Measurements from ENCODE around the gene CSMD2.

The CSMD2 gene

GRCh38 chr1:33716976-33717688 is 447.9 kb downstream of the CSMD2 start:
- no peak for DNase-seq (ENCODE audit: low read depth in 2 of 2)

DNA sequence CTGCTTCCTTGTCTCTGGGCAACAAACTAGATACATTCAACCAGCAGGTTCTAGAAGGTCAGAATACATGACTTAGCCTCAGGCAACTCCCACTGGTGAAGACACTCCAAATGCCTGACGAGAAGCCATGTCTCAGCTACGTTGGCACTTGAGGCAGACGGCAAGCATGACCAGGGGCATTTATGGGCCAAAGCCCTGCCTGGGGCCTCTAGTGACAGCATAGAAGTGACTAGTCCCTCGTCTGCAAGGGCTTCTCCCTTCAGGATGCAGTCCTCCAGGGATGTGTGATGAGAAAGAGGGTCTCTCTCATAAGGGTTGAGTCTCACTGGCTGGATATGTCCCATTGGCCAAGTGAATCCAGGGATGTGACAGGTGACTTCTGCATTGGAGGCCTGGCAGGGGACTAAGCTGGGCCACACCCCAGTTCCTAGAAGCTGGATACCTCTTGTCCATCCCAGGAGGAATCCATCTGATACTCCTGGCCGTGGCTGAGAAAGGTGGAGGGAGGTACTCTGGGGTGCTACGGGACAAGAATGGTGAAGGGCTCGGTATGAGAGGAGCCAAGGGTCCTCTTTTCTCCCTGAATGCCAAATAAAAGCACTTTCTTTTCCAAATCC is 449.7 kb downstream of the CSMD2 start:
- DNase-seq (ENCODE audit: low read depth in 2 of 2), result no peak

DNA sequence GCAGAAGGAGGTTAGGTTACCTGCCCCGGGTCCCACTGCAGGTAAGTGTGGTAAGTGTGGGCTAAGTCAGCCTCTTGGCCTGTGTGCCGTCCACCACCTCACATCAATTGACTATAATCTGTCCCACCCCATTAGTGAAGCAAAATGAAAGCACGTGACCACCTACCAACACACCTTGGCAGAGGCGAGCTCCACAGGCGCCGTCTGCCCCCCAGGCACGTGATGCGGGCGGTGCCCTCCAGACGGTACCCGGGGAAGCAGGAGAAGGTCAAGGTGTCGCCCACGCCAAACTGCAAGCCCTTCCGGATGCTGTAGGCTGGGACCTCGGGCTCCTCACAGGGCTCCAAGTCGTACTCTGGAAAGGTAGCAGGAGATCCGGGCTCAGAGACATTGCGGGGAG is 450.6 kb downstream of the CSMD2 start:
- no peak for DNase-seq (ENCODE audit: low read depth in 2 of 2)

DNA sequence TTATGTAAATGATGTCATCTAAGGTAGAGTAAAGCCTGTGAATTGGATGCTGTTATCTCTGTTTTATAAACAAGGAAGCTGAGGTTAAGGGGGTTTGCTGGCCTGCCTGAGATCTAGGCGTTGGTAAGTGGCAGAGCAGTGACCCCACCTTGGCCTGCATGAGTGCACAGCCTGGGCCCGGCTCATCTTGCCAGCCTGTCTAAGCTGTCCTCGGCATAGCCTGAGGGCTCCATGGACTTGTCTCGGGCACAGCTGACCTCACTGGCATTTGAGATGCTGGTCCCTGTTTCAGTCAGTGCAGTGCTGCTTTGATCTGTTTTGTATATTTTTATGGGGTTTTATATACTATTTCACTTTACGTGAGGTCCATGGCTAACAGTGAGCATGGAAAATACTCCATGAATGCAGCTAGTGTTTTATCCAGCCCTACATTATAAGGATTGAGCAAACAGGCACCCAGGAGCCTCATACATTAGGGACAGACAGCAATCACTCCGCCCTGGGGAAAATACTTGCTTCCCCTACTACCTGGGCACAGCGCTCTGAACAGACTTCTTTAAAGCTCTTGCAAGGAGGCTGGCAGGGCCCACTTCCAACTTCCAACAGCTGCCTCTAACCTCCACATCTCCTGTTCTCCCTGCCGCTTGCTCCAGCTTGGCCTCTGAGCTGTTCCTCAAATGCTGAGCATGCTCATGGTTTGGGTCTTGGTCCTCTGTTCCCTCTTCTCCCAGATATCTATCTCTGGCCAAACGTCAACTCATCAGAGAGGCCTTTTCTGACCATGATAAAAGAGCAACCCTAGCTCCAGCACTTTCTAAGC is 451.8 kb downstream of the CSMD2 start:
- no peak for DNase-seq (ENCODE audit: low read depth in 2 of 2)

- no peak for DNase-seq (ENCODE audit: low read depth in 2 of 2)
These were observed 452.8 kb downstream of the CSMD2 start for GRCh38 chr1:33712186-33712585.

DNA sequence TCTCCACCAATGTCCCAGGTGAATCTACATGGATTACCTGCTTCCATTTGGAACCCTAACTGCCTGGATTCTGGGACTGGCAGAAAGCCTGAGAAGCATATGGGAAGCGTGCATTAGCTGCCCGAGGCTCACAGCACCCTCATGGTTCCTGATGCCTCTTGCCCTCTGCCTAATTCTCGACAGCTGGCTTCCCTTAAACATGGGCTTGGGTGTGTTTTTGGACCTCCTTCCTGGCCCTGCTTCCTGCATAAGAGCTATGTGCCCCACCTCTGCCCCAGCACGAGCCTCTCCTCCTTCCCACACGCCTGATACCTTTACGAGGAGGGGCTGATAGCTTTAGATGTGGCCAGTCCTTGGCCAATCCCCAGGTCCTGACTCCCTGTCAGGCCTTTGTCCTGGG is 453.5 kb downstream of the CSMD2 start:
- DNase-seq (ENCODE audit: low read depth in 2 of 2), result no peak

- DNase-seq (ENCODE audit: low read depth in 2 of 2), result no peak
These were observed 454.1 kb downstream of the CSMD2 start for GRCh38 chr1:33710967-33711366.

DNA sequence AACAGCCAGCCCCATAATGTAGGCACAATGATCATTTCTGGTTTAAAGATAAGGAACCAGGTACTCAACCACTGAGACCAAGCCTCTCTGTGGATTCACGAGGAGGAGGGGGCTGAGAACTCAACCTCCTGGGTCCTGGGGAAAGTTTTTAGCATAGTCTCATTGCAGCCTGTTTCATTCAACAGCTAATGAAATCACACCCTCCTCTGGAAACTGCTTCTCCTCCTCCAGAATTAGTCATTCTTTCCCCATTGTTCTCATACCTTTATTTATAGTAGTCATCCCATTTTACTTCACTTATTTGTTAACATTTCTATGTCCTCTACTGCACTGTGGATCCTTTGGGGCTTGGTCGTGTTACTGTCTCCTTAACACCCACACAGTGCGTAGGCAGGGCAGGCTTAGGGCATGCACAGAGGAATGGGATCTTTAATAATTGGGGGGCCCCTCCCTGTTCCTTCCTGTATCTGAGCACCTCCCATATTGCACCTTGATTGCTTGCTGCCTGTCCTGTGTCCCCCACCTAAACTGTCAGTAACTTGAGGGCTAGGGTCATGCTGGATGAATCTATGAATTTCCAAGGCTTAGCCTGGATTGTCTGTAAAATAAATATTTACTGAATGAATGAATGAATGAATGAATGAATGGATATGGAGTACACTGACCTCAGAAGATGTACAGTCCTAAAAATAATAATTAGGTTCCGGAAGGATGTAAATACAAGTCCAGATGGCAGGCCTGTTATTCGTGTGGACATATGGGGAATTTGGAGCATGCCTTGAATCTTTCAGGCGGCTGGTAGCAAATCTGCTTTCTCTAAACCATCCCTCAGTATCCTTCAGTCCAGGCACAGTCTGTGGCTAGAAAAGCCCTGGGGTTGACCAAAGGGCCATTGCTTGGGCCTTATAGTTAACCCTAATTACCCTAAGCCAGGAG is 455.0 kb downstream of the CSMD2 start:
- no peak for DNase-seq (ENCODE audit: low read depth in 2 of 2)

DNA sequence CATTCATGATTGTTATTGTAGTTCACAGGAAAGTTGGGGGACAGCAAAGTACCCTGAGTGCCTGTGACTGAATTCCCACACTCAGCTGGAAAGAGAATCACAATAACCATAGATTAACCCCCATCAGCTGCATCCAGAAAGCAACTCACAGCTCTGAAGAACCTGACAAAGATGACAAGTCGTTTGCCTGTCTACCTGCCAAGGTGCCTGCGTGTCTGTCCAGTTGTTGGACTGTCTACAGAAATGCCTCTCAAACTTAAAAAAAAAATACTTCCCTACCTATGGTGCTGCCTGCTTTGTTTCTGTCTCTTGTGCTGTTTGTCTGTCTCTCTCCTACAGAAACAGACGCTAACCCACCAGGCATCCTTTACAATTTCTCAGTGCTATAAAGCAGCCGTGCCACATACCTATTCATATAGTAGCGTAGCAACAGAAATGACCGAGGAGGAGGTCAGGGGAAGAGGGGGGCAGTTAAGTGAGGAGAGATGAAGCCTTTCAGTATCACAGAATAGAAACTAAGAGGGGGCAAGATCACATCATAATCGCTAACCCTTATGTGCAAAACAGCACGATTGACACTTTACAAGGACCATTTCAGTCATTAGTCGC is 455.8 kb downstream of the CSMD2 start:
- no peak for DNase-seq (ENCODE audit: low read depth in 2 of 2)

DNA sequence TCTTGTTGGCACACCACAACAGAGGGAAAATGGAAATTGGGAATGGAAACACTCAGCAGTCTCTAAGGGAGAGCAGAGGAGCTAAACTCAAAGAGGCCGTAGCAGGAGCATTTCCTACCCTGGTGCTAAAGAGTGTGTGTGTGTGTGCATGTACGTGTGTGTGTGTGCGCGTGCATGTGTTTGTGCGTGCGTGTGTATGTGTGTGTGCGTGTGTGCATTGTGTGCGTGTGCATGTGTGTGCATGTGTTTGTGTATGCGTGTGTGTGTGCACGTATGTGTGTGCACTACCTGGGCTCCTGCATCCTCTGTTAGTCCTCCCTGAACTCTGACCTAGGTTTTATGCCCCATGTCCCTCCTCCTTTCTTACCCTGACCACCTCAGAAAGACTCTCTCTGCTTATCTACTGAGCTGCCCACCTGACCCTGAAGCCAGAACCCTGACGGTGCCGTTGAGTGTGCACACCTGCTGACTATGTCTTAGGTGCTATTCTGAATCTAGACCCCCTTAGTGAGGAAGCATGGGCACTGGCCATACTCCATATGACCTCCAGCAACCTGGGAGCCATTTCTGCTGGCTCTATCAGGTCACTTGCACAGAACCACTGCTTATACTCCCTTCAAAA is 458.3 kb downstream of the CSMD2 start:
- no peak for DNase-seq (ENCODE audit: low read depth in 2 of 2)

- DNase-seq (ENCODE audit: low read depth in 2 of 2), result no peak
These were observed 461.6 kb downstream of the CSMD2 start for GRCh38 chr1:33703464-33703863.

DNA sequence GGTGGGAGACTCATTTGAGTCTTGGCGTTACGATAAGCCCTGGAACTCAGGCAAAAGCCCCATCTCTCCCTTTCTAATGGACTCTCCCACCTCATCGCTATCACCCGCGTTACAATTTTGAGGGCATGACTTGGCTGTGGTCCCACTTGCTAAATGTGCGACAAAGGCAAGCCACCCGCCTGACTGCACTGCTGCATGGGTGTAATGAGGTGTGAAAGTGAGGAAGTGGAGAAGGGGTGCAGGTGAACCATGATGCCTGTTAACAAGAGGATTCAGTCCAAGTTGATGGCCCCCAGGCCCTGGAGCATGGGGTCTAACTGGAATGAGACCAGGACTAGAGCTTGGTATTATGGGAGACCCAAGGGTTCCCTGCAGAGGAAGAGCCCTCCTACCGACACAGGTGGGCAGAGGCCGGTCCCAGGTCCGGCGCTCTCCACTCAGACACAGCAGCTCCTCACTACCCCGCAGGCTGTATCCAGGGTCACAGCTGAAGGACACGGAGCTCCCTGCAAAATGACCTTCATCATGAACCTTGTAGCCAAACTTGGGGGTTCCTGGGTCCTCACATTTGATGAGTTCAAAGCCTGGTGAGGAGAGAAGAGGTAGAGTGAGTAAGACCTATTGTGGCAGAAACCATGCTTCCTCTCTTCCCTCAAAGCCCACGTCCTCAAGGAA is 466.5 kb downstream of the CSMD2 start:
- no peak for DNase-seq (ENCODE audit: low read depth in 2 of 2)

- DNase-seq (ENCODE audit: low read depth in 2 of 2), result no peak
These were observed 467.2 kb downstream of the CSMD2 start for GRCh38 chr1:33697816-33698215.

GRCh38 chr1:33696962-33697361 is 468.1 kb downstream of the CSMD2 start:
- no peak for DNase-seq (ENCODE audit: low read depth in 2 of 2)

DNA sequence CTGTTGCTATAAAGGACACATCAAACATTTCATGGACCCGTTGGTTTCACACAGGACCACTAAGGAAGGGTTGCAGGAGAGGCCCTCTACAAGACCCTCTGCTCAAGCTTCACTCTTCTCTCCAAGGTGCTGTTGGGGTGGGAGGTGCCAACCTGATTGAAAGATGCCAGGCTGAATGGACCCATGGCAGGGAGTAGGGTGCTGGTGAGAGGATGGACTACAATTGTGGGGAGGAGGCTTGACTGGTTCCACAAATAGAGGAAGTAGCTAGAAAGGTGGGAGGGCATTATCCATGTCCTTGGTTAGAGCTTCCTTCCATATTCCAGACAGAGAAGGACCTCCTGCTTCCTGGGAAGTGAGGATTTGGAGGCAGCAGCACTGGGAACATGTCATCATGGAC is 468.7 kb downstream of the CSMD2 start:
- DNase-seq (ENCODE audit: low read depth in 2 of 2), result no peak

GRCh38 chr1:33692206-33693188 is 472.5 kb downstream of the CSMD2 start:
- no peak for DNase-seq (ENCODE audit: low read depth in 2 of 2)

GRCh38 chr1:33687000-33687399 is 478.0 kb downstream of the CSMD2 start:
- DNase-seq (ENCODE audit: low read depth in 2 of 2), result no peak

GRCh38 chr1:33686551-33686950 is 478.5 kb downstream of the CSMD2 start:
- DNase-seq (ENCODE audit: low read depth in 2 of 2), result no peak

- no peak for DNase-seq (ENCODE audit: low read depth in 2 of 2)
These were observed 479.8 kb downstream of the CSMD2 start for GRCh38 chr1:33685256-33685655.

Data from stimulated activated CD4-positive, alpha-beta T cell treated with anti-CD3 and anti-CD28 coated beads, Interleukin-1b, Interleukin-23, amount 100 ng/mL, for 1 hour (primary cell).